NCI-H345 (cell line): ENCODE data around the gene ANKS1B.
"Not testable (repeated sequence)": the region's sequence is repeated elsewhere in the genome, so short reads cannot be mapped to it uniquely, and the experiment has no call there.

ENCODE experiments used
- DNase-seq: peaks from one replicate; lab custom pipeline; 2025; lab: John Stamatoyannopoulos, UW

The ANKS1B gene

GRCh38 chr12:99759444-99759843 is 225.3 kb downstream of the ANKS1B start:
- DNase-seq, result no peak

- DNase-seq, result no peak
Observed at GRCh38 chr12:99758997-99759396, 225.7 kb downstream of the ANKS1B start.

GRCh38 chr12:99752740-99753139 is 232.0 kb downstream of the ANKS1B start:
- DNase-seq, result no peak

GRCh38 chr12:99746538-99746937 is 238.2 kb downstream of the ANKS1B start:
- no peak for DNase-seq

DNA sequence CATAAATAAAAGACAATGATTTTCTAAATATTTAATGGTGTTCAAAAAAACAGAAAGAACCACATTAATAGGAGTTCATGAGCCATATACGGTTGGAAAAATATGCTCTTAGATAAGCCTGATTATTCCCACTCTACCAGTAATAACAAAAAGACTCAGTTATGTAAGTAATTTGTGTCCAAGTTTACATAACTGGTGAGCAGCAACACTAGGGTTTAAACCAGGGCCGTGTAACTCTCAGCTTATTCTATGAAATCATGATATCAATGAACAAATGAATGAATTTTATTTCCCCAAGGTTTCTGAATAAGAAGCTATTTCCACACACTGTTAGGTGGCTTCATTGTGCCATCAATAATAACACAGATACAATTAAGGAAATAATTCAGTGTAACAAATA is 238.8 kb downstream of the ANKS1B start:
- DNase-seq, result no peak

GRCh38 chr12:99745121-99745520 is 239.6 kb downstream of the ANKS1B start:
- DNase-seq, result no peak

DNA sequence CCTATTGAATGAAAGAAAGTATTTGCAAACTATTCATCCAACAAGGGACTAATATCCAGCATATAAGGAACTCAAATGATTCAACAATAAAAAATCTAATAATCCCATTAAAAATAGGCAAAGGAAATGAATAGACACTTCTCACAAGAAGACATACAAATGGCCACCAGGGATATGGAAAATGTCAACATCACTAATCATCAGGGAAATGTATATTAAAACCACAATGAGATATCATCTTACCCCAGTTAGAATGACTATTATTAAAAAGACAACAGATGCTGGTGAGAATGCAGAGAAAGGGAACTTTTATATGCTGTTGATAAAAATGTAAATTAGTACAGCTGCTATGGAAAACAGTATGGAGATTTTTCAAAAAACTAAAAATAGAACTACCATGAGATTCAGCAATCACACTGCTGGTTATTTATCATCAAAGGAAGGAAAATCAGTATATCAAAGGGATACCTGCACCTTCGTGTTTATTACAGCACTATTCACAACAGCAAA is 247.9 kb downstream of the ANKS1B start:
- no peak for DNase-seq

- DNase-seq, result no peak
Observed at GRCh38 chr12:99732131-99732530, 252.6 kb downstream of the ANKS1B start.

- no peak for DNase-seq
Observed at GRCh38 chr12:99722690-99723486, 261.8 kb downstream of the ANKS1B start.

- DNase-seq, result no peak
Observed at GRCh38 chr12:99721715-99722275, 262.9 kb downstream of the ANKS1B start.

- DNase-seq, result not testable (repeated sequence)
Observed at GRCh38 chr12:99720083-99720465, 264.7 kb downstream of the ANKS1B start.

- not testable (repeated sequence) for DNase-seq
Observed at GRCh38 chr12:99719411-99720082, 265.2 kb downstream of the ANKS1B start.

DNA sequence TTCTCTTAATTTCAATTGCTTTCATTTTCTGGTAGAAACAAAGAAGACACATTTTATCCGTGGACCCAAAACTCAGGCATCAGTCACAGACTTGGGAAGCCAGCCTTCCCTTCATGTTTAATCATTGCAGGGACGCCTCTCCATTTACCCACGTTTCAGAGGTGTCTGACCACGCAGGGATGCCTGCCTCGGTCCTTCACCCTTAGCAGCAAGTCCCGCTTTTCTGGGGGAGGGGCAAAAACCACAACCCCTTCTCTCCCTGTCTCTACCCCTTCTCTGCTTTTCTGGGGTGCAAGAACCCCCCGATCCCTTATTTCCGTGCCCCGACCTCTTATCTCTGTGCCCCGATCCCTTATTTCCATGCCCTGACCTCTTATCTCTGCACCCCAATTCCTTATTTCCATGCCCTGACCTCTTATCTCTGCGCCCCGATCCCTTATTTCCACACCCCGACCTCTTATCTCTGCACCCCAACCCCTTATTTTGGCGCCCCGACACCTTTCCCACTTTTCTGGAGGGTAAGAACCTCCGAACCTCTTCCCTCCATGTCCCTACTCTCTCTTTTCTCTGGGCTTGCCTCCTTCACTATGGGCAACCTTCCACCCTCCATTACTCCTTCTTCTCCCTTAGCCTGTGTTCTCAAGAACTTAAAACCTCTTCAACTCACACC is 268.8 kb downstream of the ANKS1B start:
- not testable (repeated sequence) for DNase-seq

GRCh38 chr12:99714921-99715320 is 269.8 kb downstream of the ANKS1B start:
- DNase-seq, result not testable (repeated sequence)

DNA sequence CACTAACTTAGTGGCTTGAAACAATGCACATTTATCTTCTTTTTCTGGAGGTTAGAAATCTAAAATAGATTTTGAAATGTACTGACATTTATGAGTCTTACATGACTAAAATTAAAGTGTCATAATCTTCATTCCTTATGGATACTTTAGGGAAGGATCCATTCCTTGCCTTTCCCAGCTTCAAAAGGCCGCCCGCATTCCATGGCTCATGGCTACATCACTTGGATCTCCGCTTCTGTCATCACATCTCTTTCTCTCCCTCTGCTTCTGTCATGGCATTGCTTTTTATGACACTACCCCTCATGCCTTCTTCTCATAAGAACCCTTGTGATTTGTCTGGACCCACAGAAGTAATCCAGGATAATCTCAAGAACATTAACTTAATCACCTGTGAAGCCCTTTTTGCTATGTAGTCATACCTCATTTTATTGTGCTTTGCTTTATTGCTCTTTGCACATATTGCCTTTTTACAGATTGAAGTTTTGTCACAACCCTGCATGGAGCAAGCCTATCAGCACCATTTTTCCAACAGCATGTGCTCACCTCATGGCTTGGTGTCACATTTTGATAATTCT is 270.7 kb downstream of the ANKS1B start:
- DNase-seq, result no peak

DNA sequence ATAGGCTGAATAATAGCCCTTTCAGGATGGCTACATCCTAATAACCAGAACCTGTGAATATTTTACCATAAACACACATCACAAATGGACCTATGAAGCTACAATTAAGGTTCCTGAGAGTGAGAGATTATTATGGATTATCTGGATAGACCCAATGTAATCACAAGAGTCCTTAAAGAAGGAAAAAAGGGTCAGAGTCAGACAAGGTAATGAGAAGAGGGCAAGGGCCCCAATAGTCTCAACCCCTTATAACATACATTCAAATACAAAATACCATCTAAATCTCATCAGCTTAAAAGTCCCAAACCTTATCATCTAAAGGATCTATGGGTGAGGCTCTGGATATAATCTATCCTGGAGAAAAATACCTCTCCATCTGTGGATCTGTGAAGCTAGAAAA is 272.5 kb downstream of the ANKS1B start:
- DNase-seq, result no peak

GRCh38 chr12:99711246-99711645 is 273.5 kb downstream of the ANKS1B start:
- DNase-seq, result no peak

DNA sequence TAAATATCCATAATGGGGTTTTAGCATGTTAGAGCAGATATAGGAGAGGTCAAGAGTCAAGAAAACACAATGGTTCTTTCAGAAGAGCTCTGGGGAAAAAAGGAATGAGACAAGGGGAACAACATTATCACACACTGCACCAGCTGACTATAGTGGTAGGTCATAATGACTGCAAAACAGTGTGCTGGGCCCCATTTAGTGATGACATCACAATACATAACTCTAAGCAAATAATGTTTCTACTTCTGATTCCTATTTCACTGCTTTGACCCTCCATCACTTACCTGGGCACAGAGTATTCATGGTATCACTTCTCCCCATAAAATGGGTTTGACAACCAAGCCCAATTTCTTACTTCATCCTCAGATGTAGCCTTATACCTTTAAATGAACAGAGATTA is 275.1 kb downstream of the ANKS1B start:
- no peak for DNase-seq

DNA sequence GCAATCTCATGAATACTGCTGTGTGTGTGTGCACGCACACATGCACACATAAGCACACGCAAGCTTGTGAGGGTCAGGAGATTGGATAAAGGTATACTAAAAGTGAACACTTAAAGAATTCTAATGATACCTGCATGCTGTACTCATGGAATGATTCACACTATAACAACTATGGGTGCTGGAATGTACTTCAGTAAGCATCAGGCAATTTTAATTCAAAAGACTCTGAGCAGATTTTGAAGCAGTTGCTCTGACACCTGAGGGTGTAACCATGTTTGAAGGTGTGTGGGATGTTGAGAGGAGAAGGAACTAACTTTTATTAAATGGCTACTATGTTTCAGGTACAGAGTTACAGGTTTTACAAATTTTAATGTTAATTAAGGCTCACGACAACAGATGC is 275.6 kb downstream of the ANKS1B start:
- no peak for DNase-seq

DNA sequence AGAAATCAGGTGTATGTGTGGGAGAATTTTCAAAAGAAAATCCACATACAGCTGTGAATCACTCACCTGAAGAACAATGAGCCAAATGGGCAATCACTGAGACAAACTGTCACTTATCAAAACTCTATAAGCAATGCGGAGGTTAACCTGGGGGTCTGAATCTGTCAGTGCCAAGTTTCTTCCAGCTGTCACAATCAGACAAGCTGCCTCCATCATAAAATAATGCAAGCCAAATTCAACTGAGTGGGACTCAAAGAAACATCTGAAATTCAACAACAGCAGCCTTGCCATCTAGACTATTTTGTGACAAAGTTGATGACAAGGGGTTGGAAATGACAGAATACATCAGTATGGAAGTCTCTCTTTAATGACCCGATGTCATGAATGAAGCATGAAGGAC is 276.9 kb downstream of the ANKS1B start:
- DNase-seq, result no peak

- no peak for DNase-seq
Observed at GRCh38 chr12:99706736-99707473, 277.8 kb downstream of the ANKS1B start.
